SK-N-SH treated with all-trans-retinoic acid at 6 μM for 48 hours (cell line): ENCODE results near the gene CCNY.
"Not testable (repeated sequence)": the region's sequence is repeated elsewhere in the genome, so short reads cannot be mapped to it uniquely, and the experiment has no call there.

Source experiments
- ATAC-seq: fragments of 200-7000 bp; cut with Tn5 transposase; 3 replicates; pipeline ENCODE4 v1.9.1; 2020; ENCODE audit warnings: mild to moderate bottlenecking, moderate library complexity
- ARNTL ChIP-seq: fragments of 450-650 bp; formaldehyde crosslinking; IDR thresholded peaks from 2 replicates; pipeline ENCODE4 v1.5.0; 2020; ENCODE audit warnings: low read depth, mild to moderate bottlenecking, moderate library complexity, borderline replicate concordance
- BACH2 ChIP-seq: fragments of 250-450 bp; sonication (Bioruptor Pico); IDR thresholded peaks from 2 replicates; pipeline ENCODE4 v1.9.0; 2021; ENCODE audit warnings: mild to moderate bottlenecking, borderline replicate concordance
- CSDC2 ChIP-seq: fragments of 250-450 bp; sonication (Bioruptor Pico); IDR thresholded peaks from 2 replicates; pipeline ENCODE4 v1.5.0; 2020; ENCODE audit warnings: mild to moderate bottlenecking, moderate library complexity
- CSRNP3 ChIP-seq: fragments of 250-450 bp; sonication (Bioruptor Pico); IDR thresholded peaks from 2 replicates; pipeline ENCODE4 v1.5.1; 2021; ENCODE audit warnings: mild to moderate bottlenecking, moderate library complexity
- GLIS3 ChIP-seq: fragments of 250-450 bp; sonication (Bioruptor Pico); IDR thresholded peaks from 2 replicates; pipeline ENCODE4 v1.5.0; 2020; ENCODE audit warnings: mild to moderate bottlenecking, moderate library complexity
- ISL1 ChIP-seq: fragments of 250-450 bp; sonication (Bioruptor Pico); IDR thresholded peaks from 2 replicates; pipeline ENCODE4 v2.1.2; 2022; ENCODE audit warnings: mild to moderate bottlenecking, moderate library complexity
- PPARA ChIP-seq: fragments of 250-450 bp; sonication (Bioruptor Pico); IDR thresholded peaks from 2 replicates; pipeline ENCODE4 v1.5.0; 2020; ENCODE audit warnings: mild to moderate bottlenecking, borderline replicate concordance
- RARB ChIP-seq: fragments of 250-450 bp; sonication (Bioruptor Pico); IDR thresholded peaks from 2 replicates; pipeline ENCODE4 v1.8.0; 2021; ENCODE audit warnings: mild to moderate bottlenecking, moderate library complexity
- SNAI2 ChIP-seq: fragments of 250-450 bp; sonication (Bioruptor Pico); IDR thresholded peaks from 2 replicates; pipeline ENCODE4 v1.5.0; 2020; ENCODE audit warnings: mild to moderate bottlenecking, moderate library complexity
- TCF4 ChIP-seq: fragments of 250-450 bp; sonication (Bioruptor Pico); IDR thresholded peaks from 2 replicates; pipeline ENCODE4 v1.8.0; 2021; ENCODE audit warnings: mild to moderate bottlenecking, moderate library complexity, borderline replicate concordance
- TSHZ2 ChIP-seq: fragments of 250-450 bp; sonication (Bioruptor Pico); IDR thresholded peaks from 2 replicates; pipeline ENCODE4 v1.5.0; 2020; ENCODE audit warnings: mild to moderate bottlenecking, moderate library complexity
- ZC3H10 ChIP-seq: fragments of 250-450 bp; sonication (Bioruptor Pico); IDR thresholded peaks from 2 replicates; pipeline ENCODE4 v1.5.1; 2021; ENCODE audit warnings: mild to moderate bottlenecking, moderate library complexity
- ZFP3 ChIP-seq: fragments of 250-450 bp; sonication (Bioruptor Pico); IDR thresholded peaks from 2 replicates; pipeline ENCODE4 v1.5.0; 2020; ENCODE audit warnings: mild to moderate bottlenecking, moderate library complexity
- ZFP30 ChIP-seq: fragments of 450-650 bp; formaldehyde crosslinking; IDR thresholded peaks from 2 replicates; pipeline ENCODE4 v1.5.0; 2022; ENCODE audit warnings: mild to moderate bottlenecking, moderate library complexity
- ZNF565 ChIP-seq: fragments of 450-650 bp; formaldehyde crosslinking; conservative IDR thresholded peaks from 2 replicates; pipeline ENCODE4 v1.5.0; 2020; ENCODE audit warnings: low read depth, mild to moderate bottlenecking, moderate library complexity
- ZNF70 ChIP-seq: fragments of 450-650 bp; formaldehyde crosslinking; IDR thresholded peaks from 2 replicates; pipeline ENCODE4 v1.5.0; 2020; ENCODE audit warnings: mild to moderate bottlenecking, moderate library complexity
- ZNF8 ChIP-seq: fragments of 450-650 bp; formaldehyde crosslinking; IDR thresholded peaks from 2 replicates; pipeline ENCODE4 v1.5.0; 2020; ENCODE audit warnings: mild to moderate bottlenecking, moderate library complexity

CCNY gene

GRCh38 chr10:35400595-35401268 lies 64.4 kb downstream of the CCNY start:
- TF ChIP-seq GLIS3 (CRISPR knock-in tag) (no peak), CSRNP3 (CRISPR knock-in tag) (no peak), PPARA (CRISPR knock-in tag) (no peak), ZC3H10 (CRISPR knock-in tag) (no peak), BACH2 (no peak), ZNF70 (CRISPR knock-in tag) (no peak), ZNF565 (CRISPR knock-in tag) (no peak), TSHZ2 (CRISPR knock-in tag) (no peak), ZNF8 (CRISPR knock-in tag) (no peak), TCF4 (no peak), ZFP3 (CRISPR knock-in tag) (no peak), ARNTL (no peak), RARB (CRISPR knock-in tag) (no peak)
- ATAC-seq: no peak

GRCh38 chr10:35403491-35403890 lies 67.2 kb downstream of the CCNY start:
- ATAC-seq: not testable (repeated sequence)

- not testable (repeated sequence) for ATAC-seq
Observed at GRCh38 chr10:35404077-35404476, 67.8 kb downstream of the CCNY start.

GRCh38 chr10:35406003-35406630 lies 69.8 kb downstream of the CCNY start:
- not testable (repeated sequence) for ATAC-seq

GRCh38 chr10:35407696-35408095 lies 71.4 kb downstream of the CCNY start:
- not testable (repeated sequence) for ATAC-seq

GRCh38 chr10:35409094-35409582 lies 72.8 kb downstream of the CCNY start:
- peak; percentile 83 for ATAC-seq
- TF ChIP-seq ZC3H10 (CRISPR knock-in tag): no peak
- TF ChIP-seq ZNF70 (CRISPR knock-in tag): no peak
- TF ChIP-seq ISL1 (CRISPR knock-in tag): no peak
- no peak for TF ChIP-seq TCF4
- TF ChIP-seq ZFP30 (CRISPR knock-in tag): no peak
- no peak for TF ChIP-seq ZFP3 (CRISPR knock-in tag)
- no peak for TF ChIP-seq CSDC2 (CRISPR knock-in tag)

GRCh38 chr10:35409808-35410207 lies 73.5 kb downstream of the CCNY start:
- ATAC-seq: no peak
- no peak for TF ChIP-seq SNAI2
- no peak for TF ChIP-seq ZNF8 (CRISPR knock-in tag)
- no peak for TF ChIP-seq ZNF70 (CRISPR knock-in tag)
- no peak for TF ChIP-seq RARB (CRISPR knock-in tag)
- TF ChIP-seq TSHZ2 (CRISPR knock-in tag): no peak
- no peak for TF ChIP-seq TCF4
- no peak for TF ChIP-seq CSRNP3 (CRISPR knock-in tag)
